ENCODE results near the gene RASGRP4. TPM values are rescaled to one million over a fixed set of nuclear protein-coding genes. Genes with fewer than 3 reads are reported as not detected.

Gene RASGRP4
- total and polyA plus RNA-seq, 2 donors from 2014 or later: 0.80 to 3.6 TPM

DNA sequence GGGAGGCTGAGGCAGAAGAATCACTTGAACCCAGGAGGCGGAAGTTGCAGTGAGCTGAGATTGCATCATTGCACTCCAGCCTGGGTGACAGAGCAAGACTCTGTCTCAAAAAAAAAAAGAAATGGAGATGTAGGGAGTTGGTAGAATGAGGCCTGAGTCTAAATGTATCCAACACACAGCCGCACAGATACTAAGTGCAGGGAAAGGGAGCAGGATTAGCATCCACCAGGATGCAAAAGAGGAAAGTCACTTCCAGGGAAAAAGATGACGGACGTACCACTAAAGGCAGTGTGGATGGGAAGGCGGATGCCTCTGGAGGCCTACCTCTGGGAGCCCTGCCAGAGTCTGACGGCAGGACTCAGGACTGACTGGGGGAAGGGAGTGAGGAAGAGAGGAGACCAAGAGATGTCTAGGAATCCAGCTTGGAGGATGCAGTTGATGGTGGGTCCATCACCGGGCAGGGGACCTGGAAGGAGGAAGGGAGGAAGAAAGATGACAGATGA lies 16.3 kb downstream of the RASGRP4 start:
- Histone ChIP-seq H3K36me3 (ENCODE audit: control insufficient read depth in 2 of 3, insufficient read depth in 3 of 3, low read length in 3 of 3) (peaks cover 0 to 7% (median 4%) of the 10 kb centered on the region in 3 donors), H3K9me3 (ENCODE audit: control insufficient read depth in 2 of 3, insufficient read depth in 1 of 3, low read length in 3 of 3) (no peaks in the 10 kb centered on the region), H3K27me3 (ENCODE audit: control insufficient read depth, insufficient read depth, low read length) (no peaks in the 10 kb centered on the region), H3K27ac (ENCODE audit: low read depth in 2 of 2, low read length in 2 of 2) (no peak overlapping the region), H3K4me3 (ENCODE audit: low read length in 3 of 3) (no peak overlapping the region), H3K4me1 (ENCODE audit: control insufficient read depth in 2 of 3, insufficient read depth in 2 of 3, low read depth in 1 of 3, low read length in 3 of 3) (no peaks in the 10 kb centered on the region), H3K9ac (ENCODE audit: low read length in 3 of 3) (no peak overlapping the region)
- TF ChIP-seq, protein P1, sequence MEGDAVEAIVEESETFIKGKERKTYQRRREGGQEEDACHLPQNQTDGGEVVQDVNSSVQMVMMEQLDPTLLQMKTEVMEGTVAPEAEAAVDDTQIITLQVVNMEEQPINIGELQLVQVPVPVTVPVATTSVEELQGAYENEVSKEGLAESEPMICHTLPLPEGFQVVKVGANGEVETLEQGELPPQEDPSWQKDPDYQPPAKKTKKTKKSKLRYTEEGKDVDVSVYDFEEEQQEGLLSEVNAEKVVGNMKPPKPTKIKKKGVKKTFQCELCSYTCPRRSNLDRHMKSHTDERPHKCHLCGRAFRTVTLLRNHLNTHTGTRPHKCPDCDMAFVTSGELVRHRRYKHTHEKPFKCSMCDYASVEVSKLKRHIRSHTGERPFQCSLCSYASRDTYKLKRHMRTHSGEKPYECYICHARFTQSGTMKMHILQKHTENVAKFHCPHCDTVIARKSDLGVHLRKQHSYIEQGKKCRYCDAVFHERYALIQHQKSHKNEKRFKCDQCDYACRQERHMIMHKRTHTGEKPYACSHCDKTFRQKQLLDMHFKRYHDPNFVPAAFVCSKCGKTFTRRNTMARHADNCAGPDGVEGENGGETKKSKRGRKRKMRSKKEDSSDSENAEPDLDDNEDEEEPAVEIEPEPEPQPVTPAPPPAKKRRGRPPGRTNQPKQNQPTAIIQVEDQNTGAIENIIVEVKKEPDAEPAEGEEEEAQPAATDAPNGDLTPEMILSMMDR (IDR thresholded peaks at IDR 0.05; ENCODE audit: borderline replicate concordance, extremely low read depth, insufficient read depth): no peak
- FAIRE-seq: no peak
- intact Hi-C loops (cut with DNase I): no loop called here
- peak in 1 of 5 donors; percentile 19 for DNase-seq

DNA sequence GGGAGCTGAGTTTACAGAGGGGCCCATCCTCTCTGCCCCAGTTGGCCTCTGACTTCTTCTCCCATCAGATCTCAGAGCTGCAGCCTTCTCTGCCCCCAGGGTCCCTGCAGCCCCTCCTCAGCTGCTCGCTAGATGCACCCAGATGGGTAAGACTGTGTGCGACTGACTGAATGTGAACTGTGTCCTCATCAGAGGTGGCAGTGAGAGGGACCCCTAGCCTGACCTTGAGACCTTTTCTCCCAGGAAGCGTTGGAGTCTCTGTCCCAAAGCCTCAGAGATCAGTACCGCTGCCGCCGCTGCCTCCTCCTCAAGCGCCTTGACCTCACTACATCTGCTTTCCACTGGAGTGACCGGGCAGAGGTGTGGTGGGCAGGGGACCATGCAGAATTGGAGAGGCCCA lies 20.7 kb downstream of the RASGRP4 start:
- no peak overlapping the region for H3K9ac ChIP-seq (ENCODE audit: low read length in 3 of 3)
- H3K36me3 ChIP-seq (ENCODE audit: control insufficient read depth in 2 of 3, insufficient read depth in 3 of 3, low read length in 3 of 3): peaks cover 0 to 7% (median 4%) of the 10 kb centered on the region in 3 donors
- intact Hi-C loops (cut with DNase I): no loop called here
- no peak overlapping the region for H3K4me3 ChIP-seq (ENCODE audit: low read length in 3 of 3)
- no peak overlapping the region for H3K27ac ChIP-seq (ENCODE audit: low read depth in 2 of 2, low read length in 2 of 2)
- H3K4me1 ChIP-seq (ENCODE audit: control insufficient read depth in 2 of 3, insufficient read depth in 2 of 3, low read depth in 1 of 3, low read length in 3 of 3): no peaks in the 10 kb centered on the region
- DNase-seq: peak in 2 of 5 donors; percentile 21 to 38
- H3K9me3 ChIP-seq (ENCODE audit: control insufficient read depth in 2 of 3, insufficient read depth in 1 of 3, low read length in 3 of 3): no peaks in the 10 kb centered on the region
- no peak for FAIRE-seq
- TF ChIP-seq, protein P1 (IDR thresholded peaks at IDR 0.05; ENCODE audit: borderline replicate concordance, extremely low read depth, insufficient read depth): no peak
- H3K27me3 ChIP-seq (ENCODE audit: control insufficient read depth, insufficient read depth, low read length): no peaks in the 10 kb centered on the region

DNA sequence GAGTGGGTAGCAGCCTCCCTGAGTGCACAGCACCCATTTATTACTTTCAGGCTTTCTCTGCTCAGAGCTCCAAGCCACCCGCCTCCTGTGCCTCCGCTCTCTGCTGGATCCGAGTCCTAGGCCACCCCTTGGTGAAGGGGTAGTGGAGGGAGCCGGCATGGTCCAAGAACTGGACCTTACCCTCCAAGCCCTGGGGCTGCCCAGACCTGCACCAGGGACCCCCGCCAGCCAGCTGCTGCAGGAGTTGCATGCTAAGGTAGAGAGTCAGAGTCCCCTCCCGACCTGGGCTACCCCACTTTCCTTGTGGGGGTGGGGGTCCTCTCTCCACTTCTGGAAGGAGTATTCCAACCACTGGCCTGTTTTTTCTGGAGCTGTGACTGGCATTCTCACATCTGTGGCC lies 21.2 kb downstream of the RASGRP4 start:
- DNase-seq: peak in 1 of 5 donors; percentile 37

More for the DNA sequence above, 21.2 kb downstream of the RASGRP4 start:
- Histone ChIP-seq H3K27ac (ENCODE audit: low read depth in 2 of 2, low read length in 2 of 2) (no peak overlapping the region), H3K4me3 (ENCODE audit: low read length in 3 of 3) (no peak overlapping the region), H3K4me1 (ENCODE audit: control insufficient read depth in 2 of 3, insufficient read depth in 2 of 3, low read depth in 1 of 3, low read length in 3 of 3) (no peaks in the 10 kb centered on the region), H3K36me3 (ENCODE audit: control insufficient read depth in 2 of 3, insufficient read depth in 3 of 3, low read length in 3 of 3) (peaks cover 0 to 7% (median 4%) of the 10 kb centered on the region in 3 donors), H3K9ac (ENCODE audit: low read length in 3 of 3) (no peak overlapping the region), H3K9me3 (ENCODE audit: control insufficient read depth in 2 of 3, insufficient read depth in 1 of 3, low read length in 3 of 3) (no peaks in the 10 kb centered on the region), H3K27me3 (ENCODE audit: control insufficient read depth, insufficient read depth, low read length) (no peaks in the 10 kb centered on the region)
- no peak for FAIRE-seq
- intact Hi-C loops (cut with DNase I): no loop called here
- TF ChIP-seq, protein P1 (IDR thresholded peaks at IDR 0.05; ENCODE audit: borderline replicate concordance, extremely low read depth, insufficient read depth): no peak

Measured in kidney (tissue), 14 donors.